ENCODE data around the gene RXRA.
"Not testable (repeated sequence)": the region's sequence is repeated elsewhere in the genome, so short reads cannot be mapped to it uniquely, and the experiment has no call there.

RXRA gene

GRCh38 chr9:134307674-134308638, 18.3 kb upstream of the RXRA start:
- no peak for DNase-seq (ENCODE audit: low read depth in 2 of 2)

- DNase-seq (ENCODE audit: low read depth in 2 of 2) = not testable (repeated sequence)
These were observed 17.5 kb upstream of the RXRA start for GRCh38 chr9:134308639-134309220.

GRCh38 chr9:134313470-134313869, 12.8 kb upstream of the RXRA start:
- DNase-seq (ENCODE audit: low read depth in 2 of 2) = no peak

GRCh38 chr9:134314039-134314949, 12.0 kb upstream of the RXRA start:
- DNase-seq (ENCODE audit: low read depth in 2 of 2) = no peak

- DNase-seq (ENCODE audit: low read depth in 2 of 2) = no peak
These were observed 11.1 kb upstream of the RXRA start for GRCh38 chr9:134314950-134315715.

- no peak for DNase-seq (ENCODE audit: low read depth in 2 of 2)
These were observed 10.4 kb upstream of the RXRA start for GRCh38 chr9:134315716-134316448.

- no peak for DNase-seq (ENCODE audit: low read depth in 2 of 2)
These were observed 9.7 kb upstream of the RXRA start for GRCh38 chr9:134316449-134317160.

GRCh38 chr9:134317400-134317789, 8.9 kb upstream of the RXRA start:
- no peak for DNase-seq (ENCODE audit: low read depth in 2 of 2)

GRCh38 chr9:134317790-134318414, 8.4 kb upstream of the RXRA start:
- peak; percentile 63 to 70 for DNase-seq (ENCODE audit: low read depth in 2 of 2)

GRCh38 chr9:134318481-134318891, 7.8 kb upstream of the RXRA start:
- no peak for DNase-seq (ENCODE audit: low read depth in 2 of 2)

GRCh38 chr9:134318941-134319305, 7.3 kb upstream of the RXRA start:
- DNase-seq (ENCODE audit: low read depth in 2 of 2) = no peak

- no peak for DNase-seq (ENCODE audit: low read depth in 2 of 2)
These were observed 6.7 kb upstream of the RXRA start for GRCh38 chr9:134319306-134320125.

- DNase-seq (ENCODE audit: low read depth in 2 of 2) = no peak
These were observed 6.0 kb upstream of the RXRA start for GRCh38 chr9:134320126-134320867.

- DNase-seq (ENCODE audit: low read depth in 2 of 2) = peak; percentile 49 to 57
These were observed 5.3 kb upstream of the RXRA start for GRCh38 chr9:134320868-134321471.

- no peak for DNase-seq (ENCODE audit: low read depth in 2 of 2)
These were observed 4.7 kb upstream of the RXRA start for GRCh38 chr9:134321531-134321930.

- no peak for DNase-seq (ENCODE audit: low read depth in 2 of 2)
These were observed 4.1 kb upstream of the RXRA start for GRCh38 chr9:134321946-134322741.

GRCh38 chr9:134322781-134323241, 3.4 kb upstream of the RXRA start:
- DNase-seq (ENCODE audit: low read depth in 2 of 2) = no peak

Data from fibroblast of skin of left quadriceps (primary cell).